ENCODE measurements around the gene ABRAXAS1.

ABRAXAS1 gene

DNA sequence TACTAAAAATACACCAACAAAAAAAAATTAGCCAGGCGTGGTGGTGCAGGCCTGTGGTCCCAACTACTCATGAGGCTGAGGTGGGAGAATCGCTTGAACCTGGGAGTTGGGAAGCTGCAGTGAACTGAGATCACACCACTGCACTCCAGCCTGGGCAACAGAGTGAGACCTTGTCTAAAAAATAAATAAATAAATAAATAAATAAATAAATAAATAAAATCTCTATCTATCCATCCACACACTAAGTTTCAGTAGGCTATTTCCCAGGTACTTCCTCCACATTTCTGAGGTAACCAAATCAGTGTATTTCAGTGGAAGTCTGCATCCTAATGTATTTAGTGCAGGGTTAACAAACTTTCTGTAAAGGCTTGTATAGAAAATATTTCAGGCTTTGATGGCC is 10.9 kb downstream of the ABRAXAS1 start:
- TF ChIP-seq, protein P1, sequence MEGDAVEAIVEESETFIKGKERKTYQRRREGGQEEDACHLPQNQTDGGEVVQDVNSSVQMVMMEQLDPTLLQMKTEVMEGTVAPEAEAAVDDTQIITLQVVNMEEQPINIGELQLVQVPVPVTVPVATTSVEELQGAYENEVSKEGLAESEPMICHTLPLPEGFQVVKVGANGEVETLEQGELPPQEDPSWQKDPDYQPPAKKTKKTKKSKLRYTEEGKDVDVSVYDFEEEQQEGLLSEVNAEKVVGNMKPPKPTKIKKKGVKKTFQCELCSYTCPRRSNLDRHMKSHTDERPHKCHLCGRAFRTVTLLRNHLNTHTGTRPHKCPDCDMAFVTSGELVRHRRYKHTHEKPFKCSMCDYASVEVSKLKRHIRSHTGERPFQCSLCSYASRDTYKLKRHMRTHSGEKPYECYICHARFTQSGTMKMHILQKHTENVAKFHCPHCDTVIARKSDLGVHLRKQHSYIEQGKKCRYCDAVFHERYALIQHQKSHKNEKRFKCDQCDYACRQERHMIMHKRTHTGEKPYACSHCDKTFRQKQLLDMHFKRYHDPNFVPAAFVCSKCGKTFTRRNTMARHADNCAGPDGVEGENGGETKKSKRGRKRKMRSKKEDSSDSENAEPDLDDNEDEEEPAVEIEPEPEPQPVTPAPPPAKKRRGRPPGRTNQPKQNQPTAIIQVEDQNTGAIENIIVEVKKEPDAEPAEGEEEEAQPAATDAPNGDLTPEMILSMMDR (IDR thresholded peaks at IDR 0.05; ENCODE audit: low read depth, low read length), result no peak
- no peak for DNase-seq (ENCODE audit: extremely low read depth, low read depth)

DNA sequence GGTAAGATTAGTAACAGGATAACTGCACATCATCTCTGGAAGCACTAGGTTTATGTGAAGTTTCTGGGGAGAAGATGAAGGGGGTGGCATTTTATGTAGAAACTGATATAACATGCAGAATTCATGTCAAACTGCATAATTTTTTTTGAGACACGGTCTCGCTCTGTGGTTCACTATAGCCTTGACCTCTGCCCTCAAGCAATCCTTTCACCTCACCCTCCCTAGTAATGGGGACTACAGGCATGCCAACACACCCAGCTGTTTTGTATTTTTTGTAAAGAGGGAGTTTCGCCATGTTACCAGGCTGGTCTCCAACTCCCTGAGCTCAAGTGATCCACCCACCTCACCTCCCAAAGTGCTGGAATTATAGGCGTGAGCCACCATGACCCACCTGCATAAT is 11.5 kb downstream of the ABRAXAS1 start:
- no peak for DNase-seq (ENCODE audit: extremely low read depth, low read depth)
- TF ChIP-seq, protein P1 (IDR thresholded peaks at IDR 0.05; ENCODE audit: low read depth, low read length), result no peak

DNA sequence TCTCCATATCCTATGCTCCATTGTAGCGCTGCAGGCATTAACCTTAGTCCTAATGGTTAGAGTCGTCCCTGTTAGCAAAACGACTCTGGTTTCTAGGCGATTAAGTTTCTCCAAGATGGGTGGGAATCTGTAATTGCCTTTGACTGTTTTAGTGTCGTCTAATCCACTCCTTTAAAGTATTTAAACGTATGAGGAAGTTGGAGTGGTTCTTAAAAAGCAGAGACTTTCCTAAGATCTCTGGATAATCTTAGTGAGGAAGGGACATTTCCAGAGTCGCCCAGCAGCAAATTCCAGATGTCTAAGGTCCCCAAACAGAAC is 28.8 kb downstream of the ABRAXAS1 start:
- TF ChIP-seq, protein P1 (IDR thresholded peaks at IDR 0.05; ENCODE audit: low read depth, low read length), result no peak
- DNase-seq (ENCODE audit: extremely low read depth, low read depth), result no peak

GRCh38 chr4:83455281-83456183 is 29.4 kb downstream of the ABRAXAS1 start, which contains the start of the genes HELQ and MRPS18C:
Gene HELQ (minus strand): TSS chr4:83455823. CDS start chr4:83455693, 130 bp downstream.
Gene MRPS18C (plus strand): TSS chr4:83456058. CDS start chr4:83456078, 20 bp downstream.
- DNase-seq (ENCODE audit: extremely low read depth, low read depth), result peak; percentile 98
- TF ChIP-seq, protein P1 (IDR thresholded peaks at IDR 0.05; ENCODE audit: low read depth, low read length), result peak; percentile 29

- no peak for DNase-seq (ENCODE audit: extremely low read depth, low read depth)
- TF ChIP-seq, protein P1 (IDR thresholded peaks at IDR 0.05; ENCODE audit: low read depth, low read length), result no peak
Measured at GRCh38 chr4:83454686-83455085, 30.2 kb downstream of the ABRAXAS1 start.

DNA sequence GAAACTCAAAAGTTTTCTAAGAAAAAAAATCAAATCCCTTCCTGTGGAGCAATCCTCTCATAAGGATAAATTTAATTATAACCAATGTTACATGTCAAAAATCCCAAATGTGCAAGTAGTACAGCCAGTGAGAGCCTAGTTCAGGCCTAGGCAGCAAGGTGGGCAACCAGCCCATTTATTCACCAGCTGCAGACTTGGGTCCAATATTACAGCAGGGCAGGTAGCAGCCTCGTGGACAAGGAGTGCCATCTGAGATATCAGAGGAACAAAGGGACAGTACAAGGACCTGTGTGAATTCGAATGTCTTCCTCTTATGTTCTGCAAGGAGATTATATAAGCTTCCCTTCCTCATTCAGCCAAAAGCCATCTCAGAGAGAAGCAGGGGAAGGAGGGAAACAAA is 35.9 kb downstream of the ABRAXAS1 start:
- DNase-seq (ENCODE audit: extremely low read depth, low read depth), result no peak
- TF ChIP-seq, protein P1 (IDR thresholded peaks at IDR 0.05; ENCODE audit: low read depth, low read length), result no peak

DNA sequence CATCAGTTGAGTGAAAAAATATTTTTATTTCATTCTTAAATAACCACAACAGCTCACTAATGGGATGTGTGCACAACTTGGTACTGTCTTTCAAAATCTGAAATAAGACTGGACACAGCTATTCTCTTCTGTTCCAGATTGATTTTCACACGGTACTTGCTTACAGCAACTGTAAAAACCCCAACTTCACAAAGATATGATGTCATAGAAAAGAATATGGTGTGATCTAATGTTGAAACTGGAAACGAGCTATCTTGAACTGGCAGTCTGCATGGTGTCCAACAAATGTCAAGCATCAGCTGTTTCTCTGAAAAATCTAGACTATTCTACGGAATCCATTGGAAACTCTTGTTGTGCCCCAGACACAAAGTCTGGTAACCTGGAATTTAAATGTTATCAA is 44.0 kb downstream of the ABRAXAS1 start:
- TF ChIP-seq, protein P1 (IDR thresholded peaks at IDR 0.05; ENCODE audit: low read depth, low read length), result no peak
- no peak for DNase-seq (ENCODE audit: extremely low read depth, low read depth)

Data from AG09319 (cell line).